ENCODE data around the gene ZNF423.

ZNF423 gene

GRCh38 chr16:49463529-49463928 is 392.4 kb downstream of the ZNF423 start:
- DNase-seq = no peak

GRCh38 chr16:49462989-49463371 is 392.9 kb downstream of the ZNF423 start:
- no peak for DNase-seq

- no peak for DNase-seq
Measured at GRCh38 chr16:49462362-49462988, 393.4 kb downstream of the ZNF423 start.

GRCh38 chr16:49461517-49461951 is 394.4 kb downstream of the ZNF423 start:
- no peak for DNase-seq

- no peak for DNase-seq
Measured at GRCh38 chr16:49460786-49461470, 395.0 kb downstream of the ZNF423 start.

- no peak for DNase-seq
Measured at GRCh38 chr16:49459953-49460735, 395.8 kb downstream of the ZNF423 start.

GRCh38 chr16:49458656-49459445 is 397.1 kb downstream of the ZNF423 start:
- DNase-seq = no peak

- DNase-seq = no peak
Measured at GRCh38 chr16:49458243-49458642, 397.7 kb downstream of the ZNF423 start.

GRCh38 chr16:49457196-49457595 is 398.7 kb downstream of the ZNF423 start:
- no peak for DNase-seq

GRCh38 chr16:49456763-49457162 is 399.1 kb downstream of the ZNF423 start:
- DNase-seq = no peak

GRCh38 chr16:49455991-49456745 is 399.7 kb downstream of the ZNF423 start:
- no peak for DNase-seq

- no peak for DNase-seq
Measured at GRCh38 chr16:49455181-49455990, 400.5 kb downstream of the ZNF423 start.

GRCh38 chr16:49454426-49455180 is 401.3 kb downstream of the ZNF423 start:
- no peak for DNase-seq

GRCh38 chr16:49453983-49454382 is 401.9 kb downstream of the ZNF423 start:
- DNase-seq = no peak

GRCh38 chr16:49453021-49453420 is 402.9 kb downstream of the ZNF423 start:
- no peak for DNase-seq

- no peak for DNase-seq
Measured at GRCh38 chr16:49452578-49452977, 403.3 kb downstream of the ZNF423 start.

- DNase-seq = no peak
Measured at GRCh38 chr16:49452108-49452507, 403.8 kb downstream of the ZNF423 start.

GRCh38 chr16:49446805-49447204 is 409.1 kb downstream of the ZNF423 start:
- DNase-seq = no peak

GRCh38 chr16:49443576-49443975 is 412.3 kb downstream of the ZNF423 start:
- DNase-seq = no peak

- no peak for DNase-seq
Measured at GRCh38 chr16:49442805-49443204, 413.1 kb downstream of the ZNF423 start.

GRCh38 chr16:49441366-49441780 is 414.5 kb downstream of the ZNF423 start:
- no peak for DNase-seq

Measured in hippocampal formation (tissue), 2 donors.